ENCODE measurements around the gene CIRBP.

GRCh38 chr19:1226522-1227303, 42.4 kb upstream of the CIRBP start:
- TF ChIP-seq YY1 (IDR thresholded peaks at IDR 0.05; ENCODE audit: insufficient read depth, insufficient read length): no peak
- no peak for TF ChIP-seq ZNF274 (IDR thresholded peaks at IDR 0.05; ENCODE audit: low read depth, low read length)
